ENCODE data around the gene MXRA5.

DNA sequence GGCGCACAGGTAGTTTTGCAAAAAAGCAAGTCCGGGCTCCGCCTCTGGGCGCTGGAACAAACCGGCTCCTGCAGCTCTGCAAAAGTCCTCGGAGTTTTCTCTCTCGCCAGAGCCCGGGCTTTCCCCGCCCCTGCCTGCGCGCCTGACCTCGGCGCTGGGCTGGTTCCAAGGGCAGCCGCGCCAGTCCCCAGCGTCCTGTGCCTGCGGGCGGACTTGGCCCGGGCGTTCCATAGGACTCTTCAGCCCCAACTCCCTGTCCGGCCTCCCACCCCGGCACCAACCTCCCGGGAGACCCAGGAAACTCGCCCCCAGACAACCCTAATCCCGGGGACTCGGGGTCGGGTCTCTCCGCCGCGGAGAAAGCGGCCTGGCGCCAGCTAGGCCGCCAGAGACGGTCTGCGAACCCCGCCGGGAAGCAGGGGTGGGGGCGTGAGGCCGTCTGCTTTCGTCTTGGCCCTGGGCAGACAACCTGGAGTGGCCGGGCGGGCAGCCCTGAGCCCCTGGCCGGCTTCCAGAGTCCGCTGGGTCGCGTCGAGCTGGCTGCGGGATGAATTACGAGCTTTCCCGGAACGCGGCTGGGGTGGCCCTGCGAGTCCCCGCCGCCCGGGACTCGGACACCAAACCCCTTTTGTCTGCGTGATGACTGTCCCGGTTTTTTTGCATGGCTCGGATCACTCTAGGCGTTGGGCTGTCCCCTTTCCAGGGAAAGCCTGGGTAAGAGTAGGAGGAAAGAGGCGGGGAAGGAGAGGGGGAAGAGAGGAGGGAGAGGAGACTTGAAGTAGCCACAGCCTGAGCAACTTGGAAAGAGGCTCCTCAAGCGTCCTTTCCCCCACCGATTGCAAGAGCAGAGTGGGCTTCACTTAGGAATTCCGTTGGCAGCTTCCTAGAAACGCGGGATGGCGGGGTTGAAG lies 916 bp downstream of the MXRA5 start:
- no peak for TF ChIP-seq FOXM1 (IDR thresholded peaks at IDR 0.05; ENCODE audit: low read depth)
- TF ChIP-seq FOXM1 (CRISPR knock-in tag; IDR thresholded peaks at IDR 0.05; ENCODE audit: low read depth), result no peak
- TF ChIP-seq, protein P1, sequence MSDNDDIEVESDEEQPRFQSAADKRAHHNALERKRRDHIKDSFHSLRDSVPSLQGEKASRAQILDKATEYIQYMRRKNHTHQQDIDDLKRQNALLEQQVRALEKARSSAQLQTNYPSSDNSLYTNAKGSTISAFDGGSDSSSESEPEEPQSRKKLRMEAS (CRISPR knock-in tag; IDR thresholded peaks at IDR 0.05), result no peak
- TF ChIP-seq JUNB (CRISPR knock-in tag; conservative IDR thresholded peaks at IDR 0.05), result no peak
- TF ChIP-seq CBX8 (IDR thresholded peaks at IDR 0.05; ENCODE audit: borderline replicate concordance, extremely low read depth, low read depth, low read length, poor library complexity, severe bottlenecking), result no peak
- no peak for TF ChIP-seq CREBBP (IDR thresholded peaks at IDR 0.05; ENCODE audit: low read depth, low read length)
- TF ChIP-seq, protein P2, sequence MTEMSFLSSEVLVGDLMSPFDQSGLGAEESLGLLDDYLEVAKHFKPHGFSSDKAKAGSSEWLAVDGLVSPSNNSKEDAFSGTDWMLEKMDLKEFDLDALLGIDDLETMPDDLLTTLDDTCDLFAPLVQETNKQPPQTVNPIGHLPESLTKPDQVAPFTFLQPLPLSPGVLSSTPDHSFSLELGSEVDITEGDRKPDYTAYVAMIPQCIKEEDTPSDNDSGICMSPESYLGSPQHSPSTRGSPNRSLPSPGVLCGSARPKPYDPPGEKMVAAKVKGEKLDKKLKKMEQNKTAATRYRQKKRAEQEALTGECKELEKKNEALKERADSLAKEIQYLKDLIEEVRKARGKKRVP (CRISPR knock-in tag; IDR thresholded peaks at IDR 0.05), result no peak
- no peak for TF ChIP-seq CTCF (IDR thresholded peaks at IDR 0.05 in 2 of 3, conservative IDR thresholded peaks at IDR 0.05 in 1 of 3; ENCODE audit: insufficient read depth in 2 of 3, low read depth in 1 of 3, low read length in 3 of 3)
- no peak for TF ChIP-seq ZNF263 (CRISPR knock-in tag; IDR thresholded peaks at IDR 0.05; ENCODE audit: borderline replicate concordance)
- no peak for TF ChIP-seq THAP7 (CRISPR knock-in tag; IDR thresholded peaks at IDR 0.05)
- no peak for TF ChIP-seq HINFP (tag; conservative IDR thresholded peaks at IDR 0.05; ENCODE audit: low read depth)
- TF ChIP-seq ATF7 (IDR thresholded peaks at IDR 0.05), result no peak
- TF ChIP-seq BRCA1 (IDR thresholded peaks at IDR 0.05), result no peak
- no peak for TF ChIP-seq BRCA1 (CRISPR knock-in tag; IDR thresholded peaks at IDR 0.05)
- no peak for TF ChIP-seq PTBP1 (IDR thresholded peaks at IDR 0.05; ENCODE audit: low read depth, low read length)
- no peak for TF ChIP-seq CEBPG (CRISPR knock-in tag; IDR thresholded peaks at IDR 0.05)
- TF ChIP-seq CEBPG (tag; conservative IDR thresholded peaks at IDR 0.05 in 1 of 2, IDR thresholded peaks at IDR 0.05 in 1 of 2), result no peak
